Epithelial cell of esophagus (primary cell): ENCODE results near the gene SSH2.

Source experiments
- DNase-seq: peaks from one replicate; pipeline ENCODE4 v3.0.0; 2010; ENCODE audit warnings: low read depth
- H3K4me3 ChIP-seq: 2 replicates; pipeline ENCODE4 v1.5.1; 2011; ENCODE audit warnings: mild to moderate bottlenecking, low read length, control low read depth
- CTCF ChIP-seq: IDR thresholded peaks from 2 replicates; pipeline ENCODE4 v1.5.1; 2011; ENCODE audit warnings: low read depth, mild to moderate bottlenecking, low read length, control low read depth, inconsistent platforms; ENCODE audit not compliant: insufficient read depth; ENCODE audit errors: missing control alignments

Gene SSH2

GRCh38 chr17:29584452-29585079, 345.5 kb downstream of the SSH2 start:
- DNase-seq: no peak
- TF ChIP-seq CTCF: no peak
- no peak overlapping the region for H3K4me3 ChIP-seq

DNA sequence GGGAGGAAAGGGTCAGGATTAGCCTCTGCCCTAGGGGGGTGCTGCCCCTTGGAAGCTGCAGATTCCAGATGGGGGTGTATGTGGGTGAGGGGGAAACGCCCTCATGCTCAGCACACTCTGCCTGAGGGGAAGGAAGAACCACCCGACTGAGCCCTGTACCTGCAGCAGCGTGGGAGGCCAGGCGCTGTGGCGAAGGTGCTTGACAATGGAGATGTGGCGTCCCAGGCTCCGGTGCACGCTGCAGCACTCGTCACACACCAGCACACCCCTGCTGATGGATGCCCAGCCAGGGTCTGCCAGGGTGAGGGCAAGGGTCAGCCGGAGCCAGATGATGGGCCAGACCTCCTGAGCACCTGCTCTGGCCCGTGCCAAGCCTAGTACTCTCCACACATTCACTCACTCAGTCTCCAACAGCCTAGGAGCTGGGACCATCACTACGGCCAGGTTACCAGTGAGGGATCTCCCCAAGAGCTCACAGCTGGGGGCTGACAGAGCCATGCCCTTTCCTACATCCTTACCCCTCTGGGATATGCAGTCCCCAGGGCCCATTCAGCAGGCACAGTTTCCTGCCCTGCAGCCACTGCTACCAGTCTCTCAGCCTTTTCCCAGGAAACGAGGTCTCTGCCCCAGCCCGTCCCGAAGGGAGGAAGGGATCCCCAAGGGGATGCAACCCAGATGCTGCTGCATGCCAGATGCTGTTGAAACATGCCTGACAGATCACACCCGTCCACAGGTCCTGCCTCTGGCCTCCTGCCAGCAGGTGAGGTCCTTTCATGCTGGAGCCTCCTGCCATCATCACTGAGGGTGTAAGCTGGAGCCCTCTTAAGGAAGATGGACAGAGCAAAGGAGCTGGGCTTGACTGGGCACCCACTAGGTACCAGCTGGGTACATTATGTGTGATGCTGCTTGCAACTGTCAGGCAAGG, 346.4 kb downstream of the SSH2 start:
- no peak for TF ChIP-seq CTCF
- DNase-seq: peak; percentile 96
- no peak overlapping the region for H3K4me3 ChIP-seq

- DNase-seq: no peak
These were observed 347.3 kb downstream of the SSH2 start for GRCh38 chr17:29582772-29583171.

DNA sequence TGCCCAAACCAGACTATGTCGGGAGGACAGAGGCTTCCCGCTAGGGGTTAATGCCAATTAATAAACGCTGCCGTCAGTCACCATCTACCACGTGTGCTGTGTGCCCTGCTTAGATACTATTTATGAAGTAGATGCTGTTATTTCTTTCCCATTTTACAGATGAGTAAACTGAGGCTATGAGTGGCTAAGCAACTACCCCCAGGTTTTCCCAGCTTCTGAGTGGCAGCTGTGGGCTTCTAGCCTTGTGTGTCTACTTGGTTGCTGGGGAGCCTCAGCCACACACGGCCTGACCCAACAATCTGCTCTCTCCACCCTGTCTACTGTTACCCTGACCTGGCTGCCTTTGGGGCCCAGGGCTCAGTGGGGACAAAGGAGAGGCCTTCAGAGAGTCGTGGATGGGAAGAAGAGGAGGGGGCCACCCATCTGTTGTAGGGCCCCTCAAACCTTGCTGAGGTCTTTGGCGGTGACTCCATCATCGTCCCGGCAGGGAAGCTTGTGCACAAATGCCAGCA, 347.7 kb downstream of the SSH2 start:
- DNase-seq: no peak
- no peak overlapping the region for H3K4me3 ChIP-seq
- TF ChIP-seq CTCF: no peak

More at GRCh38 chr17:29582772-29583171, 347.3 kb downstream of the SSH2 start:
- H3K4me3 ChIP-seq: no peak overlapping the region
- no peak for TF ChIP-seq CTCF

GRCh38 chr17:29581583-29582253, 348.3 kb downstream of the SSH2 start:
- H3K4me3 ChIP-seq: no peak overlapping the region

More at GRCh38 chr17:29581583-29582253, 348.3 kb downstream of the SSH2 start:
- TF ChIP-seq CTCF: no peak
- peak; percentile 94 for DNase-seq
